IMR-90 (cell line): ENCODE measurements around the gene SORCS1. TPM values are rescaled to one million over a fixed set of nuclear protein-coding genes. Genes with fewer than 3 reads are reported as not detected.

Experiments used
- ATAC-seq: fragments of 200-7000 bp; cut with Tn5 transposase; 2 replicates; pipeline ENCODE4 v1.9.1; 2020; ENCODE audit warnings: low read depth, mild to moderate bottlenecking, moderate library complexity
- BruUV-seq: library from RNA; stranded (reverse); fragments of 400-500 nt; replicated peaks from 2 replicates; lab custom pipeline; 2021; lab: Mats Ljungman, UMichigan
- CTCF ChIA-PET: fragments of 300-600 bp; formaldehyde crosslinking; extraction: SDS; loops from one replicate; lab custom pipeline; 2021; ENCODE audit warnings: antibody characterized with exemption; lab: Yijun Ruan, JAX
- POLR2A ChIA-PET: fragments of 300-600 bp; sonication (Branson Sonifier 250); formaldehyde crosslinking; loops from one replicate; lab custom pipeline; 2022; ENCODE audit warnings: antibody characterized with exemption; ENCODE audit not compliant: unreplicated experiment; lab: Charles Lee
- DNase-seq: peaks from one replicate; pipeline ENCODE4 v3.0.0; 2013
- H2AFZ ChIP-seq: replicated peaks from 2 replicates; pipeline ENCODE3; 2013; ENCODE audit warnings: low read length, mild to moderate bottlenecking; ENCODE audit not compliant: poor library complexity
- H2AK5ac ChIP-seq: 2 replicates; pipeline ENCODE4 v1.6.1; 2013; ENCODE audit warnings: low read depth, low read length, inconsistent platforms
- H2AK9ac ChIP-seq: replicated peaks from 2 replicates; pipeline ENCODE3; 2013; ENCODE audit warnings: mild to moderate bottlenecking, low read depth, low read length, moderate library complexity; ENCODE audit not compliant: poor library complexity
- H2BK120ac ChIP-seq: 2 replicates; pipeline ENCODE4 v1.6.1; 2013; ENCODE audit warnings: low read depth, low read length, inconsistent platforms
- H2BK15ac ChIP-seq: 3 replicates; pipeline ENCODE4 v1.6.1; 2013; ENCODE audit warnings: low read depth, low read length, inconsistent platforms
- H2BK20ac ChIP-seq: 2 replicates; pipeline ENCODE4 v1.6.1; 2013; ENCODE audit warnings: low read depth, mild to moderate bottlenecking, inconsistent platforms, low read length, moderate library complexity
- H2BK5ac ChIP-seq: 2 replicates; pipeline ENCODE4 v1.6.1; 2013; ENCODE audit warnings: mild to moderate bottlenecking, low read depth, low read length, inconsistent platforms; ENCODE audit not compliant: poor library complexity, severe bottlenecking
- H3K14ac ChIP-seq: replicated peaks from 2 replicates; pipeline ENCODE4 v1.6.1; 2013; ENCODE audit warnings: low read depth, low read length, inconsistent platforms
- H3K18ac ChIP-seq: 2 replicates; pipeline ENCODE4 v1.6.1; 2013; ENCODE audit warnings: low read depth, low read length, control low read depth
- H3K23ac ChIP-seq: 2 replicates; pipeline ENCODE4 v1.6.1; 2013; ENCODE audit warnings: low read depth, low read length, inconsistent platforms
- H3K27ac ChIP-seq: 2 replicates; pipeline ENCODE4 v1.5.1; 2013; ENCODE audit warnings: mild to moderate bottlenecking, control low read depth, low read length; ENCODE audit not compliant: insufficient read depth
- H3K27me3 ChIP-seq: 2 replicates; pipeline ENCODE4 v1.6.1; 2013; ENCODE audit warnings: low read length; ENCODE audit not compliant: control insufficient read depth, insufficient read depth
- H3K36me3 ChIP-seq: 2 replicates; pipeline ENCODE4 v1.6.1; 2013; ENCODE audit warnings: low read length, mixed read lengths; ENCODE audit not compliant: control insufficient read depth, insufficient read depth
- H3K4ac ChIP-seq: 2 replicates; pipeline ENCODE4 v1.6.1; 2013; ENCODE audit warnings: low read depth, low read length, inconsistent platforms
- H3K4me1 ChIP-seq: 2 replicates; pipeline ENCODE4 v1.6.1; 2013; ENCODE audit warnings: low read length, mixed read lengths; ENCODE audit not compliant: control insufficient read depth, insufficient read depth
- H3K4me2 ChIP-seq: 2 replicates; pipeline ENCODE4 v1.6.1; 2013; ENCODE audit warnings: low read depth, mild to moderate bottlenecking, control low read depth, low read length, moderate library complexity
- H3K4me3 ChIP-seq: 2 replicates; pipeline ENCODE4 v1.5.1; 2013; ENCODE audit warnings: low read depth, mild to moderate bottlenecking, control low read depth, low read length, moderate library complexity; ENCODE audit not compliant: insufficient read depth
- H3K56ac ChIP-seq: 2 replicates; pipeline ENCODE4 v1.6.1; 2013; ENCODE audit warnings: low read length, inconsistent platforms; ENCODE audit not compliant: insufficient read depth; ENCODE audit errors: extremely low read depth
- H3K79me1 ChIP-seq, 2 experiments: 2 replicates each; pipeline ENCODE4 v1.6.1; 2013; ENCODE audit warnings: low read length in 2 of 2, inconsistent platforms in 1 of 2, low read depth in 1 of 2
- H3K9ac ChIP-seq: 2 replicates; pipeline ENCODE4 v1.6.1; 2013; ENCODE audit warnings: low read depth, low read length, control low read depth
- H3K9me1 ChIP-seq: 2 replicates; pipeline ENCODE4 v1.6.1; 2013; ENCODE audit warnings: low read length, inconsistent platforms; ENCODE audit not compliant: insufficient read depth
- H3K9me3 ChIP-seq: 2 replicates; pipeline ENCODE4 v1.6.1; 2013; ENCODE audit warnings: low read length; ENCODE audit not compliant: control insufficient read depth, insufficient read depth
- H4K20me1 ChIP-seq: 2 replicates; pipeline ENCODE4 v1.6.1; 2013; ENCODE audit warnings: low read length, inconsistent platforms; ENCODE audit not compliant: insufficient read depth
- H4K5ac ChIP-seq: 2 replicates; pipeline ENCODE4 v1.6.1; 2013; ENCODE audit warnings: mild to moderate bottlenecking, low read depth, low read length, control low read depth
- H4K8ac ChIP-seq, 2 experiments: 2 replicates each; pipeline ENCODE4 v1.6.1; 2013; ENCODE audit warnings: low read depth in 2 of 2, low read length in 2 of 2, control low read depth in 1 of 2, inconsistent platforms in 1 of 2
- H4K91ac ChIP-seq: 2 replicates; pipeline ENCODE4 v1.6.1; 2013; ENCODE audit warnings: low read depth, low read length, inconsistent platforms; ENCODE audit not compliant: insufficient read depth
- BHLHE40 ChIP-seq: fragments of 150-350 bp; IDR thresholded peaks from 2 replicates; pipeline ENCODE4 v1.6.1; 2016; ENCODE audit warnings: mild to moderate bottlenecking, low read depth, low read length
- CHD1 ChIP-seq: IDR thresholded peaks from 2 replicates; pipeline ENCODE4 v1.6.1; 2012; ENCODE audit warnings: low read depth, low read length, improper control_type of control experiment
- MAFK ChIP-seq: IDR thresholded peaks from 2 replicates; pipeline ENCODE4 v1.6.1; 2012; ENCODE audit warnings: low read depth, low read length, improper control_type of control experiment
- MXI1 ChIP-seq: IDR thresholded peaks from 2 replicates; pipeline ENCODE4 v1.6.1; 2012; ENCODE audit warnings: low read depth, mild to moderate bottlenecking, low read length, moderate library complexity, borderline replicate concordance
- NFE2L2 ChIP-seq: fragments of 150-350 bp; IDR thresholded peaks from 2 replicates; pipeline ENCODE4 v1.6.1; 2016; ENCODE audit warnings: low read depth, mild to moderate bottlenecking, low read length
- RAD21 ChIP-seq: IDR thresholded peaks from 2 replicates; pipeline ENCODE4 v1.6.1; 2012; ENCODE audit warnings: low read length, improper control_type of control experiment
- RCOR1 ChIP-seq: IDR thresholded peaks from 2 replicates; pipeline ENCODE4 v1.6.1; 2012; ENCODE audit warnings: mild to moderate bottlenecking, low read length, improper control_type of control experiment; ENCODE audit not compliant: insufficient replicate concordance
- RFX5 ChIP-seq: IDR thresholded peaks from 2 replicates; pipeline ENCODE4 v1.8.0; 2012; ENCODE audit warnings: low read depth, mild to moderate bottlenecking, low read length, moderate library complexity
- SMC3 ChIP-seq: fragments of 150-350 bp; IDR thresholded peaks from 2 replicates; pipeline ENCODE4 v1.6.1; 2016; ENCODE audit warnings: low read depth, mild to moderate bottlenecking, antibody characterized with exemption, low read length, moderate library complexity
- WGBS, 2 experiments: methylation state at CpG; one replicate each; pipeline versions ENCODE4 v1.1.5 to v1.1.7; 2013; ENCODE audit warnings: missing lambda C conversion rate in 2 of 2; ENCODE audit not compliant: insufficient read length in 1 of 2; ENCODE audit errors: extremely low coverage in 2 of 2; 5-methylcytosine and 5-hydroxymethylcytosine counted together
- dilution Hi-C: fragments of 300-500 bp; cut with HindIII; formaldehyde crosslinking; loops from one replicate; pipeline ENCODE4 v1.14.3; 2018; ENCODE audit warnings: low sequenced_read_pairs; ENCODE audit not compliant: unreplicated experiment
- in situ Hi-C: fragments of 300-500 bp; cut with MboI; formaldehyde crosslinking; loops from 3 replicates; pipeline ENCODE4 v1.14.3; 2019; ENCODE audit warnings: low sequenced_read_pairs, inconsistent platforms, mixed read lengths
- intact Hi-C: fragments of 100-400 bp; cut with micrococcal nuclease; formaldehyde crosslinking; loops from 2 replicates; pipeline ENCODE4 v1.10.0; 2022
- polyA plus RNA-seq, 3 experiments: library from polyadenylated mRNA; depleted of rRNA; stranded (reverse); fragments of >200 nt; gene quantifications; 2 replicates each; pipeline ENCODE4 v1.2.3, GENCODE V29; 2012; ENCODE audit warnings: low replicate concordance in 1 of 3
- total RNA-seq: library from RNA; depleted of rRNA; stranded (reverse); fragments of >200 nt; gene quantifications from 2 replicates; pipeline ENCODE4 v1.2.3, GENCODE V29; 2012
- TF ChIP-seq, protein P1 (sequence below): fragments of 150-350 bp; IDR thresholded peaks from 2 replicates; pipeline ENCODE4 v1.6.1; 2016; ENCODE audit warnings: low read depth, mild to moderate bottlenecking, low read length, moderate library complexity, borderline replicate concordance
- TF ChIP-seq, protein P2 (sequence below): conservative IDR thresholded peaks from 2 replicates; pipeline ENCODE4 v1.5.1; 2012; ENCODE audit warnings: mild to moderate bottlenecking, low read depth, low read length, improper control_type of control experiment
- TF ChIP-seq, protein P3 (sequence below): fragments of 150-350 bp; IDR thresholded peaks from 2 replicates; pipeline ENCODE4 v1.6.1; 2017; ENCODE audit warnings: mild to moderate bottlenecking, antibody characterized with exemption, low read length, low read depth

Gene SORCS1
- total and polyA plus RNA-seq, 2 of the 4 experiments (the other 2 are of a cell fraction), result under 0.01 TPM; not detected in 1

DNA sequence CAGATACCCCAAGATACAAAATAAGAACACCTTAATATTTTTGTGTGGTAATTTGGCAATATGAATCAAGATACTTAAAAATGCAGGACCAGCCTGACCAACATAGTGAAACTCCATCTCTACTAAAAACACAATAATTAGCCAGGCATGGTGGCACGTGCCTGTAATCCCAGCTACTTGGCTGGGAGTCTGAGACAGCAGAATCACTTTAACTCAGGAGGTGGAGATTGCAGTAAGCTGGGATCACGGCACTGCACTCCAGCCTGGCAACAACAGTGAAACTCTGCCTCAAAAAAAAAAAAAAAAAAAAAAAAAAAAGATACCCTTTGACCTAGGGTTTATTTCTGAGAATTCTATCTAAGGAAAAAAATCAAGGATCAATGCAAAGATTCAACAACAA is 450.7 kb downstream of the SORCS1 start (continued):
- TF ChIP-seq, protein P1, sequence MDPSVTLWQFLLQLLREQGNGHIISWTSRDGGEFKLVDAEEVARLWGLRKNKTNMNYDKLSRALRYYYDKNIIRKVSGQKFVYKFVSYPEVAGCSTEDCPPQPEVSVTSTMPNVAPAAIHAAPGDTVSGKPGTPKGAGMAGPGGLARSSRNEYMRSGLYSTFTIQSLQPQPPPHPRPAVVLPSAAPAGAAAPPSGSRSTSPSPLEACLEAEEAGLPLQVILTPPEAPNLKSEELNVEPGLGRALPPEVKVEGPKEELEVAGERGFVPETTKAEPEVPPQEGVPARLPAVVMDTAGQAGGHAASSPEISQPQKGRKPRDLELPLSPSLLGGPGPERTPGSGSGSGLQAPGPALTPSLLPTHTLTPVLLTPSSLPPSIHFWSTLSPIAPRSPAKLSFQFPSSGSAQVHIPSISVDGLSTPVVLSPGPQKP, result no peak
- TF ChIP-seq CHD1, result no peak

DNA sequence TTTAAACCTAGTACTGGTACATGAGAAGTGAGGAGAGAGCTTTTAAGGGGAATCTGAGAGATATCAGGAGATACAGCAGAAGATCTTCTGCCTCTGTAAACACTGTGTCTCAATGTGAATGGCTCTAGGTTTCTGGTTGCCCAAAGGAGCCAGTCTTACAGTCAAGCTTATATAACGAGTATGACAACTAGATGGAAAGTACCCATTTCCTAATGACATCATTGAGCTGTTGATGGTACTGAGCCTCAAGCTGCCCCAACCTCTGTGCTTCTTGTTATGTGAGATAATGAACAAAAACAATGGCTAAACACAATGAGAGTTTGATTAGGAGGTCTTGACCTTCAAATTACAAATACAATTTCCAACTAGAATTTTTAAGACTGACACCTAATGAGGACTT is 451.5 kb downstream of the SORCS1 start:
- Histone ChIP-seq H3K4me3 (no peak overlapping the region), H3K27me3 (no peaks in the 10 kb centered on the region), H3K9me3 (no peaks in the 10 kb centered on the region), H2BK20ac (no peak overlapping the region), H2AK9ac (no peak overlapping the region), H3K36me3 (no peaks in the 10 kb centered on the region), H3K4me2 (no peak overlapping the region), H3K79me1 (no peaks in the 10 kb centered on the region), H4K5ac (no peak overlapping the region), H4K91ac (no peak overlapping the region), H3K9ac (no peak overlapping the region), H4K20me1 (no peaks in the 10 kb centered on the region), H2BK15ac (no peak overlapping the region), H3K56ac (no peak overlapping the region), H3K14ac (no peak overlapping the region), H3K4ac (no peak overlapping the region), H3K23ac (no peak overlapping the region), H3K4me1 (no peaks in the 10 kb centered on the region), H4K8ac (no peak overlapping the region), H2BK5ac (no peak overlapping the region), H3K27ac (no peak overlapping the region), H3K18ac (no peak overlapping the region), H2AK5ac (no peak overlapping the region), H2BK120ac (no peak overlapping the region), H3K9me1 (no peaks in the 10 kb centered on the region), H2AFZ (no peak overlapping the region)
- dilution Hi-C loops, result no loop called here
- in situ Hi-C loops, result no loop called here
- intact Hi-C loops, result no loop called here
- ChIA-PET POLR2A (no interaction called here), CTCF (no interaction called here)
- ATAC-seq (no peak), DNase-seq (no peak)
- no CpG with 5 or more reads among the region's 1 CpG for WGBS, 2 experiments
- no TSS peak for BruUV-seq
- TF ChIP-seq RAD21, result no peak
- TF ChIP-seq RFX5, result no peak
- TF ChIP-seq NFE2L2, result no peak
- TF ChIP-seq MXI1, result no peak
- TF ChIP-seq CHD1, result no peak
- TF ChIP-seq BHLHE40, result no peak
- TF ChIP-seq, protein P2, sequence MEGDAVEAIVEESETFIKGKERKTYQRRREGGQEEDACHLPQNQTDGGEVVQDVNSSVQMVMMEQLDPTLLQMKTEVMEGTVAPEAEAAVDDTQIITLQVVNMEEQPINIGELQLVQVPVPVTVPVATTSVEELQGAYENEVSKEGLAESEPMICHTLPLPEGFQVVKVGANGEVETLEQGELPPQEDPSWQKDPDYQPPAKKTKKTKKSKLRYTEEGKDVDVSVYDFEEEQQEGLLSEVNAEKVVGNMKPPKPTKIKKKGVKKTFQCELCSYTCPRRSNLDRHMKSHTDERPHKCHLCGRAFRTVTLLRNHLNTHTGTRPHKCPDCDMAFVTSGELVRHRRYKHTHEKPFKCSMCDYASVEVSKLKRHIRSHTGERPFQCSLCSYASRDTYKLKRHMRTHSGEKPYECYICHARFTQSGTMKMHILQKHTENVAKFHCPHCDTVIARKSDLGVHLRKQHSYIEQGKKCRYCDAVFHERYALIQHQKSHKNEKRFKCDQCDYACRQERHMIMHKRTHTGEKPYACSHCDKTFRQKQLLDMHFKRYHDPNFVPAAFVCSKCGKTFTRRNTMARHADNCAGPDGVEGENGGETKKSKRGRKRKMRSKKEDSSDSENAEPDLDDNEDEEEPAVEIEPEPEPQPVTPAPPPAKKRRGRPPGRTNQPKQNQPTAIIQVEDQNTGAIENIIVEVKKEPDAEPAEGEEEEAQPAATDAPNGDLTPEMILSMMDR, result no peak
- TF ChIP-seq, protein P1, result no peak
- TF ChIP-seq SMC3, result no peak
- TF ChIP-seq MAFK, result no peak
- no peak for TF ChIP-seq RCOR1
- TF ChIP-seq, protein P3, sequence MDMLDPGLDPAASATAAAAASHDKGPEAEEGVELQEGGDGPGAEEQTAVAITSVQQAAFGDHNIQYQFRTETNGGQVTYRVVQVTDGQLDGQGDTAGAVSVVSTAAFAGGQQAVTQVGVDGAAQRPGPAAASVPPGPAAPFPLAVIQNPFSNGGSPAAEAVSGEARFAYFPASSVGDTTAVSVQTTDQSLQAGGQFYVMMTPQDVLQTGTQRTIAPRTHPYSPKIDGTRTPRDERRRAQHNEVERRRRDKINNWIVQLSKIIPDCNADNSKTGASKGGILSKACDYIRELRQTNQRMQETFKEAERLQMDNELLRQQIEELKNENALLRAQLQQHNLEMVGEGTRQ, result no peak
